H9 (cell line): ENCODE results near the gene CAMTA1. TPM values are rescaled to one million over a fixed set of nuclear protein-coding genes. Genes with fewer than 3 reads are reported as not detected.
A peak's percentile ranks its signal among the peaks of the same experiment; 100 is the strongest.

Source experiments
- DNase-seq: peaks from one replicate; pipeline ENCODE4 v3.0.0-alpha.2; 2017
- H2AFZ ChIP-seq: one replicate; pipeline ENCODE4 v1.6.1; 2013; ENCODE audit warnings: mild to moderate bottlenecking, low read length, control low read depth, moderate library complexity
- H2AK5ac ChIP-seq: 2 replicates; pipeline ENCODE4 v1.6.1; 2013; ENCODE audit warnings: low read length, control low read depth, mixed read lengths; ENCODE audit not compliant: insufficient read length
- H2BK120ac ChIP-seq: one replicate; pipeline ENCODE4 v1.6.1; 2013; ENCODE audit warnings: low read depth, mild to moderate bottlenecking, low read length, control low read depth, inconsistent platforms; ENCODE audit not compliant: poor library complexity, severe bottlenecking
- H2BK12ac ChIP-seq: 2 replicates; pipeline ENCODE4 v1.6.1; 2013; ENCODE audit warnings: low read length, control low read depth, mixed read lengths, low read depth; ENCODE audit not compliant: insufficient read length
- H2BK15ac ChIP-seq: 2 replicates; pipeline ENCODE4 v1.6.1; 2013; ENCODE audit warnings: low read depth, low read length, control low read depth
- H2BK20ac ChIP-seq: one replicate; pipeline ENCODE4 v1.6.1; 2013; ENCODE audit warnings: low read depth, mild to moderate bottlenecking, low read length, control low read depth, inconsistent platforms; ENCODE audit not compliant: poor library complexity, severe bottlenecking
- H2BK5ac ChIP-seq: 2 replicates; pipeline ENCODE4 v1.6.1; 2013; ENCODE audit warnings: low read length, control low read depth, mixed read lengths; ENCODE audit not compliant: insufficient read length
- H3K14ac ChIP-seq: 2 replicates; pipeline ENCODE4 v1.6.1; 2013; ENCODE audit warnings: low read length, control low read depth; ENCODE audit not compliant: insufficient read depth
- H3K18ac ChIP-seq: 2 replicates; pipeline ENCODE4 v1.6.1; 2013; ENCODE audit warnings: low read depth, mild to moderate bottlenecking, mixed read lengths, low read length, control low read depth; ENCODE audit not compliant: insufficient read length
- H3K23ac ChIP-seq: 2 replicates; pipeline ENCODE4 v1.6.1; 2013; ENCODE audit warnings: low read length, control low read depth, mixed read lengths, low read depth; ENCODE audit not compliant: insufficient read length
- H3K23me2 ChIP-seq: 2 replicates; pipeline ENCODE4 v1.6.1; 2013; ENCODE audit warnings: low read depth, mild to moderate bottlenecking, mixed read lengths, low read length, control low read depth; ENCODE audit not compliant: insufficient read length, poor library complexity, severe bottlenecking
- H3K27ac ChIP-seq: 2 replicates; pipeline ENCODE4 v1.5.1; 2013; ENCODE audit warnings: low read length, control low read depth, mixed read lengths, low read depth; ENCODE audit not compliant: insufficient read length
- H3K27me3 ChIP-seq: 2 replicates; pipeline ENCODE4 v1.6.1; 2013; ENCODE audit warnings: low read length, control low read depth, inconsistent platforms; ENCODE audit not compliant: insufficient read depth
- H3K4ac ChIP-seq: 2 replicates; pipeline ENCODE4 v1.6.1; 2013; ENCODE audit warnings: low read depth, mild to moderate bottlenecking, control low read depth, inconsistent platforms, low read length, moderate library complexity
- H3K4me1 ChIP-seq: 2 replicates; pipeline ENCODE4 v1.6.1; 2013; ENCODE audit warnings: low read length, control low read depth, inconsistent platforms; ENCODE audit not compliant: insufficient read depth
- H3K4me2 ChIP-seq: 2 replicates; pipeline ENCODE4 v1.6.1; 2013; ENCODE audit warnings: low read length, control low read depth, mixed read lengths; ENCODE audit not compliant: insufficient read length, insufficient read depth
- H3K56ac ChIP-seq: 2 replicates; pipeline ENCODE4 v1.6.1; 2013; ENCODE audit warnings: low read depth, mild to moderate bottlenecking, mixed read lengths, low read length, control low read depth; ENCODE audit not compliant: insufficient read length
- H3K79me1 ChIP-seq: 2 replicates; pipeline ENCODE4 v1.6.1; 2013; ENCODE audit warnings: low read depth, mild to moderate bottlenecking, moderate library complexity, low read length, control low read depth, inconsistent platforms; ENCODE audit not compliant: insufficient read depth, poor library complexity, severe bottlenecking
- H3K79me2 ChIP-seq: 2 replicates; pipeline ENCODE4 v1.6.1; 2013; ENCODE audit warnings: low read length, control low read depth, inconsistent platforms; ENCODE audit not compliant: insufficient read depth
- H3K9ac ChIP-seq: 2 replicates; pipeline ENCODE4 v1.6.1; 2013; ENCODE audit warnings: low read length, control low read depth, mixed read lengths; ENCODE audit not compliant: insufficient read length; ENCODE audit errors: extremely low read depth
- H3K9me3 ChIP-seq: one replicate; pipeline ENCODE4 v1.6.1; 2013; ENCODE audit warnings: low read depth, low read length, inconsistent platforms; ENCODE audit not compliant: control insufficient read depth
- H3T11ph ChIP-seq: one replicate; pipeline ENCODE4 v1.6.1; 2013; ENCODE audit warnings: mild to moderate bottlenecking, low read length, control low read depth, inconsistent platforms
- H4K20me1 ChIP-seq: one replicate; pipeline ENCODE4 v1.6.1; 2013; ENCODE audit not compliant: control insufficient read depth, insufficient read length, insufficient read depth
- H4K5ac ChIP-seq: 2 replicates; pipeline ENCODE4 v1.6.1; 2013; ENCODE audit warnings: low read depth, mild to moderate bottlenecking, mixed read lengths, low read length, control low read depth; ENCODE audit not compliant: insufficient read length
- H4K8ac ChIP-seq: replicated peaks from 2 replicates; pipeline ENCODE4 v1.6.1; 2013; ENCODE audit warnings: low read length, control low read depth, mixed read lengths, low read depth; ENCODE audit not compliant: insufficient read length
- H4K91ac ChIP-seq: 2 replicates; pipeline ENCODE4 v1.6.1; 2013; ENCODE audit warnings: low read depth, mild to moderate bottlenecking, moderate library complexity, mixed read lengths, low read length, control low read depth; ENCODE audit not compliant: insufficient read length
- H3K27ac Mint-ChIP-seq, 3 experiments: 2 replicates in 2 of 3; 3 replicates in 1 of 3; pipeline ENCODE4 v1.8.0; 2020 to 2021; ENCODE audit warnings: mixed read lengths in 3 of 3, mild to moderate bottlenecking in 1 of 3, moderate library complexity in 1 of 3
- H3K27me3 Mint-ChIP-seq: 2 replicates; pipeline ENCODE4 v1.8.0; 2021; ENCODE audit warnings: low read depth, mild to moderate bottlenecking, moderate library complexity, mixed read lengths
- H3K36me3 Mint-ChIP-seq, 3 experiments: 2 replicates in 2 of 3; 3 replicates in 1 of 3; pipeline ENCODE4 v1.8.0; 2020 to 2021; ENCODE audit warnings: low read depth in 3 of 3, mixed read lengths in 3 of 3; ENCODE audit not compliant: insufficient read depth in 1 of 3
- H3K4me1 Mint-ChIP-seq, 2 experiments: 2 replicates each; pipeline ENCODE4 v1.8.0; 2020; ENCODE audit warnings: mixed read lengths in 2 of 2
- H3K4me3 Mint-ChIP-seq, 2 experiments: 2 replicates in 1 of 2; 3 replicates in 1 of 2; pipeline ENCODE4 v1.8.0; 2020 to 2021; ENCODE audit warnings: mild to moderate bottlenecking in 2 of 2, mixed read lengths in 2 of 2, moderate library complexity in 1 of 2
- H3K9me3 Mint-ChIP-seq, 2 experiments: 2 replicates in 1 of 2; 3 replicates in 1 of 2; pipeline ENCODE4 v1.8.0; 2020; ENCODE audit warnings: mild to moderate bottlenecking in 2 of 2, mixed read lengths in 2 of 2, moderate library complexity in 1 of 2
- CTCF ChIP-seq: fragments of 200-600 bp; sonication (generic); conservative IDR thresholded peaks from 3 replicates; pipeline ENCODE4 v1.8.0; 2021; ENCODE audit warnings: antibody characterized with exemption, mild to moderate bottlenecking
- WGBS: extraction: QIAGEN DNeasy Blood & Tissue Kit; methylation state at CpG from one replicate; pipeline ENCODE4 v1.1.7; 2013; ENCODE audit warnings: missing lambda C conversion rate, low lambda C conversion rate, mixed read lengths; ENCODE audit not compliant: insufficient read length; ENCODE audit errors: extremely low coverage; 5-methylcytosine and 5-hydroxymethylcytosine counted together
- total RNA-seq: library from RNA; stranded (reverse); gene quantifications from 2 replicates; pipeline ENCODE4 v1.2.1, GENCODE V29; 2021

Gene CAMTA1
- total RNA-seq, 1 experiment from 2014 or later: 115 TPM

- H2BK20ac ChIP-seq: no peak overlapping the region
- H3K27me3 Mint-ChIP-seq: no peaks in the 10 kb centered on the region
- H2BK5ac ChIP-seq: no peak overlapping the region
- H2BK15ac ChIP-seq: no peak overlapping the region
- H4K5ac ChIP-seq: no peak overlapping the region
- no peak overlapping the region for H2BK120ac ChIP-seq
- H3K9me3 ChIP-seq: no peaks in the 10 kb centered on the region
- H3K18ac ChIP-seq: no peak overlapping the region
- no peak overlapping the region for H3K56ac ChIP-seq
- no peak for TF ChIP-seq CTCF
- H3K23me2 ChIP-seq: no peaks in the 10 kb centered on the region
- no peak overlapping the region for H2BK12ac ChIP-seq
- no peak overlapping the region for H4K8ac ChIP-seq
- no peak overlapping the region for H3K9ac ChIP-seq
- H2AK5ac ChIP-seq: no peak overlapping the region
- no peak overlapping the region for H2AFZ ChIP-seq
- H3K4ac ChIP-seq: no peak overlapping the region
- H3K23ac ChIP-seq: no peak overlapping the region
- no peak overlapping the region for H3K27ac ChIP-seq
- peaks cover 50 to 52% of the 10 kb centered on the region in 2 experiments for H3K4me1 Mint-ChIP-seq
- H3K9me3 Mint-ChIP-seq: no peaks in the 10 kb centered on the region
- peaks cover 8% of the 10 kb centered on the region; the same call in 1 of the 2 replicates for H3K4me1 ChIP-seq
- no peak overlapping the region for H3K4me2 ChIP-seq
- H3K14ac ChIP-seq: no peak overlapping the region
- WGBS: no CpG with 5 or more reads among the region's 10 CpGs
- no peaks in the 10 kb centered on the region for H3K27me3 ChIP-seq
- no peak overlapping the region for H3T11ph ChIP-seq
- peak overlapping the region; percentile 13 to 22; a peak in 2 of 5 replicates for H3K4me3 Mint-ChIP-seq
- peak overlapping the region; percentile 82 to 95 (median 83); a peak in 4 of 7 replicates for H3K27ac Mint-ChIP-seq
- H3K79me1 ChIP-seq: peaks cover 7% of the 10 kb centered on the region
- no peaks in the 10 kb centered on the region for H4K20me1 ChIP-seq
- H4K91ac ChIP-seq: no peak overlapping the region
- DNase-seq: no peak
- H3K36me3 Mint-ChIP-seq: peaks cover 5 to 15% (median 15%) of the 10 kb centered on the region in 3 experiments; a peak in 5 of 7 replicates
- H3K79me2 ChIP-seq: peaks cover 2% of the 10 kb centered on the region; the same call in 1 of the 2 replicates
Measured at GRCh38 chr1:6867729-6868659, 82.7 kb downstream of the CAMTA1 start.
